CD4-positive, alpha-beta T cell treated with Interleukin-6 for 4 hours (primary cell): Measurements from ENCODE around the gene FAM120A.
"Not testable (repeated sequence)": the region's sequence is repeated elsewhere in the genome, so short reads cannot be mapped to it uniquely, and the experiment has no call there.

Source experiments
- DNase-seq: peaks from one replicate; pipeline ENCODE4 v3.0.0-alpha.2; 2020; ENCODE audit warnings: mixed read lengths

Gene FAM120A

GRCh38 chr9:93450945-93451815 lies at the start of gene FAM120A:
Gene FAM120A, plus strand, starts transcription at chr9:93451685. Its CDS starts 231 bp downstream, at chr9:93451916.
- DNase-seq: peak; percentile 81

GRCh38 chr9:93406371-93406770 lies 45.1 kb upstream of the FAM120A start:
- DNase-seq: no peak

GRCh38 chr9:93413530-93413929 lies 38.0 kb upstream of the FAM120A start:
- DNase-seq: no peak

- DNase-seq: no peak
Observed at GRCh38 chr9:93415176-93415690, 36.3 kb upstream of the FAM120A start.

- DNase-seq: no peak
Observed at GRCh38 chr9:93416530-93417235, 34.8 kb upstream of the FAM120A start.

- no peak for DNase-seq
Observed at GRCh38 chr9:93417538-93417937, 33.9 kb upstream of the FAM120A start.

GRCh38 chr9:93419023-93419422 lies 32.5 kb upstream of the FAM120A start:
- DNase-seq: no peak

- DNase-seq: no peak
Observed at GRCh38 chr9:93422977-93423616, 28.4 kb upstream of the FAM120A start.

GRCh38 chr9:93427655-93428379 lies 23.7 kb upstream of the FAM120A start:
- DNase-seq: no peak

GRCh38 chr9:93431539-93432105 lies 19.9 kb upstream of the FAM120A start:
- DNase-seq: no peak

GRCh38 chr9:93432964-93433363 lies 18.5 kb upstream of the FAM120A start:
- DNase-seq: no peak

GRCh38 chr9:93434056-93434455 lies 17.4 kb upstream of the FAM120A start:
- no peak for DNase-seq

- no peak for DNase-seq
Observed at GRCh38 chr9:93435386-93435785, 16.1 kb upstream of the FAM120A start.

- DNase-seq: no peak
Observed at GRCh38 chr9:93436218-93436617, 15.3 kb upstream of the FAM120A start.

GRCh38 chr9:93436655-93437407 lies 14.7 kb upstream of the FAM120A start:
- DNase-seq: no peak

GRCh38 chr9:93437996-93438395 lies 13.5 kb upstream of the FAM120A start:
- no peak for DNase-seq

GRCh38 chr9:93439301-93439700 lies 12.2 kb upstream of the FAM120A start:
- not testable (repeated sequence) for DNase-seq

GRCh38 chr9:93440896-93441580 lies 10.4 kb upstream of the FAM120A start:
- DNase-seq: no peak

GRCh38 chr9:93446073-93446472 lies 5.4 kb upstream of the FAM120A start:
- no peak for DNase-seq

- DNase-seq: no peak
Observed at GRCh38 chr9:93447655-93448054, 3.8 kb upstream of the FAM120A start.
